GM18526 (cell line): Measurements from ENCODE around the gene GRIK3.

Experiments
- POLR2A ChIP-seq: IDR thresholded peaks from 3 replicates; pipeline ENCODE4 v1.6.1; 2011; ENCODE audit not compliant: insufficient read length; ENCODE audit errors: extremely low read depth

The GRIK3 gene

DNA sequence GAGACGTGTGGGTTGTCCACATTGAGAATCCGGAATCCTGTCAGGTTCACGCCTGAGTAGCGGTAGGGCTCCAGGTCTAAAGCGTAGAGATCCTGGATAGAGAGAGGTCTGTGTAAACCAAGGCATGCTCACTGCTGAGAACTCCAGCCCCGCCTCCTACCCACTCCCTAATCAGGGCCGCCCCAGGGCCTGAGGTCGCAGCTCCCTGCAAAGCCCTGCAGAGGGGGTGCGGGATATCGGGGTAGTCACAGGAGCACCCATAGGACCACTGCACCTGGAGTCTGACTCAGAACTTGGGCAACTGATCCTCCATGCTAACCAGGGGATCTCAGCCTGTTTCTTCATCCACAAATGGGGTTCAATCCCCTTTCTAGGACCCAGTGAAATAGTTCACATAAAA is 174.4 kb downstream of the GRIK3 start:
- TF ChIP-seq POLR2A: no peak

DNA sequence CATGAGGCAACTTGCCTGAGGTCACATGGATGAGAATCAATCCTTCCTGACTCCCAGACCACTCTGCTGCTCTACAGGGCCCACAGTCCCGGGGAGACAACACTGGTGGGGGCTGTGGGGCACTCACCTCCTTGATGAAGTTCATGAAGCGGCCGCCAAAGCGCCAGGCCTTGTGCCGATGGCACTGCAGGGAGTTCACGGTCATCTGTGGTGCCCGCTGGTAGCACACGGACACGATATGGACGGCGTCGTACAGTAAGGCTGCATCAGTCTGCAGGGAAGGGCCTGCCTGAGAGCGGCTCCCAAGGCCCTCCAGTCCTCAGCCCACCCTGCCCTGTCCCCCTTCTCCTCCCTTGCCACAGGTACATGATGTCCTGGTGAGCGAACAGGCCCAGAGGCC is 175.3 kb downstream of the GRIK3 start:
- TF ChIP-seq POLR2A: no peak

DNA sequence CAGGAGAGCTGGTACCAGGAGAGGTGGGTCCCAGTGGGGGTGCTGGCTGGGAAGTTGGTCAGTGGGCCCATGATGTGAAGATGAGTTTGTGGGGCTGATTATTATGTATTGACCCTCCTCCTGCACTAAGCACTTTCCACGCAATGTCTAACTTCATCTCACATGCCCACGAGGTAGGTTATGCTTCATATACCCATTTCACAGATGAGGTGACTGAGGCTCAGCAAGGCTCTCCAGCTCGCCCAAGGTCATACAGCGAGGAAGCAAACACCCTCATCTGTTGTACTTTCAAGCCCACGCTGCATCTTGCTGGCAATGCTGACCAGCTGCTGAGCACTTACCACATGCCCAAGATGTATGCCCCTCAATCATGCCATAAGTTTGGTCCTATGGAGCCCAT is 175.8 kb downstream of the GRIK3 start:
- no peak for TF ChIP-seq POLR2A

DNA sequence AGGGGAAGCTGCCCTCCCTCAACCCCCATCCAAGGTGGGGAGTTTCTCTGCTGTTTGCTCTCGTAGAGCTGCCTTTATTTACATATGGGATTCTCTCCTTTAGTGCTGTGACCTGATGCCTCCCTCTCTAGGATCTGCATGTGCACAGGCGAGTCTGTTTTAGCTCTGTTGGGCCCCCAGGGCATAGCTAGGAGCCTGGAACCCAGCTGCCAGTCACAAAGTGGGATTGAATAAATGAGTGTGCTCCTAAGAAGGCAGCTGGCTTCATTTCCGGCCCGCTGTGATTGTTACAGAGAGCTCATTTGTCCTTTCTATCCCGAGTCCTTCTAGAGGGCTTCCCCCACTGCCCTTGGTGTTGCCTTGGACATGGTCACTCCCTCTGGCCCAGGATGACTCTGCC is 176.6 kb downstream of the GRIK3 start:
- no peak for TF ChIP-seq POLR2A

DNA sequence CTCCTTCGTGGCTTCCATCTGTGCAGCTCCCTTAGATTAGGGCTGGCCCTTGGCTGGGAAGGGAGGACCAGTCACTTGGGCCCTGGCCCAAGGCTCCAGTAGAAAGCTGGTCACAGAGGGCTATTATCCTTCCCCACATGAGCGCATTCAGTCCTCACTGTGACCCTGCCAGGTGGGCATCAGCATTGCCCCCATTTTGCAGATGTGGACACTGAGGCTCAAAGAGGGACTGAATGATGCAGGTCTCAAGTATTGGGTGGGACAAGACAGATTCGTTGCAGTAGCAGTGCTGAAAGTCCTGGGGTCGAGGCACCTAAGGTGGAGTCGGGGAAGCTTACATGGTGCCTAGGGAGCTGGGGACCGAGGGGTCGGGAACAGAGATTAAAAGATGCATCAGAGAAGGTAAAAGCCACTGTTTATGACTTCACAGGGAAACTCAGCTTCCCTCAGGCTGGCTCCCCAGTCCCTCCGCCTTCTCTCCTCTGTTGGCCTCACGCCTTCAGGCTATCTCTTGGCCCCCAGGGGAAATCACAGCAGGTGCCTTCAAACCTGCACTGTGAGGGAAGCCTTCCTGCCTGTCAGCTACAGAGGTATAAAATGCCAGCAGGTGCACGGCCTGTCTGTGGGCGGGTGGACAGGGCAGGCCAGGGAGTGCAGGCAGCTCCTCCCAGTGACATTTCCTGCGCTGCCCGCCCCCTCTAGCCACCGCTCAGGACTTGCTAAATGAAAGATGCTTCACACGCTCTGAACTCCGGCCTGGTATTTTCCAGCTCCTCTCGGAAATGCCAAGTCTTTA is 178.4 kb downstream of the GRIK3 start:
- no peak for TF ChIP-seq POLR2A

DNA sequence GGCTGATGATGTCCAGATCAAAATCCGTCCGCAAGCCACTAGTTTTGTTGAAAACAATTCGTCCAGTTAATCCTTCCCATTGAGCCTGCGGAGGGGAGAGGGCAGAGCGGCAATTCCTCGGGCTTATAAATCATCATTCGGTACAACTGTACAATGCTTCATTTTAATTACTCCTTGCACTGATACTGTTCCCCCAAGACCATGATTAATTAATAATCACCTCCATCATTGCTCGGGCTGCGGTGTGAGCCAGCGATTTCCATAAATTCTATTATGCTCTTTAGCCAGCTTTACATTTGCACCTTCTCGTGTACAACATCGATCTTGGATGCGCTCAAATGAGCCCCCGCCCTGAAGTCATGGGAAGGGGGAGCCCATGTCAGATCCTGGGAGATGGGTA is 180.7 kb downstream of the GRIK3 start:
- no peak for TF ChIP-seq POLR2A

DNA sequence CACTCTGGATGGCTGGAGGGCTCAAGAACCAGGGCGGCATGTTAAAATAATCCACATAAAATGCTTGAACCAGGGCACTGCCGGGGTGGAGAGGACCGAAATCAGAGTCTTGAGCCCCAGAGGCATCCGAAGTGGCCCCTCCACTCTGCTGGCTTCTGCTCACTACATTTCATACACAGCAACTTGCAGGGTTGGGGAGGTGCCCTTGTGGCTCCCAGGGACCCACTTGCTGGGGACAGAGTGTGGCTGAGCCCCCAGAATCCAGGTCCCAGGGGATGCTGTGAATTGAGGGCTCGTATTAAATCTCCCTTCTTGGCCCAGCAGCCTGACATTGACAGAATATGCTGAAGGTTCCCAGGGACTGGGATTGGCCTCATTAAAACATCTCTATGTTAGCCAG is 181.7 kb downstream of the GRIK3 start:
- TF ChIP-seq POLR2A: no peak

DNA sequence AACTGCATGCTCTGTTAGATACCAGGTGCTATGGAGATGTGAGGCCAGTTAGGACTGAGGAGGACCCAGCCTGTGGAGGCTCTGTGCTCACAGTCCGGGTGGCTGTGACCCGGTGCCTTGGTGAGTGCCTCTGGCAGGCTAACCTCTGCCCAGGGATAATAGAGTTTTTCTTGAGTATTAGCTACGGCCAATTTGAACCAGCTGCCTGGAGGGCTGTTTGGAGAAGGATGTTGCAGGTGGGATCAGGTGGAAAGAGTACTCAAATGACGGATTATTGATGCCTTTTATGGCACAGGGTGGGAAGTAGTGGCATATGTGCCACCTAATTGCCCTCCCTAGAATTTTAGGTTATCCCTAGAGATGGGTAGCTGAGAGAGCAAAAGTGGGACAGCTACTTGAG is 182.7 kb downstream of the GRIK3 start:
- TF ChIP-seq POLR2A: no peak

DNA sequence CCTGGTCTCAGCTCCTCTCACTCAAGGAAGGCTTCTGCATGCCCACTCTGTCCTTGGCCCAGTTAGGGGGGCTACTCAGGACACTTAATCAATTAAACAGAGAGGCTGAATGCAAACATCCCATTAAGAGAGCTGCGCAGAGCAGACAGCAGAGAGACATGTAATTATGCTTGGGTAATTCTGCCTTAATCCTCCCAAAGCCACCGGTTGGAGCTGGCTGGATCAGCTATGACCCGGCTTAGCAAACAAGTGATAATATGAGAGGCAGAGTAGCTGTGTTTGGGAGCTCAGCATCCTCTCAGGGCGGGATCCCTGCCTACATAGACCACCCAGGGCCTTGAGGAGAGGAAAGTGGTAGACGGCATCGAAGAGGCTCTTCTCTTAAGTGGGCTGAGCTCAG is 183.2 kb downstream of the GRIK3 start:
- TF ChIP-seq POLR2A: no peak

DNA sequence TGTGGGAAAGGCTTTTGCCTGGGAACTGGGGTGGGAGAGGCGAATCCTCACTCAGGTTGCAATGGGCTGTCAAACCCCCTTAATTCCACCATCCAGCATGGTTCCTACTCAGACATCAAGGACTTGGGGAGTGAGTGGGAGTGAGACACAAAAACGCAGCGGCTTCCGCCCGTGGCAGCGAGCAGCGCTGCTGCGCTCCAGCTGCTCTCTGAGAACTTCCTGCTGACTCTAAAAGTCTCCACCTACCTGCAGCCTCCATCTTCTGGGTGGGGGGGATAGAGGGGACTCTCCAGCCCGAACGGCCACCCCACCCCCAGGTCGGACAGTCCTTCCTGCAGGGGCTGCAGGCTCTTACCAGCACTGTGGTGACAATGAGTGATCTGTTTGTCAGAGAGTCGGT is 184.4 kb downstream of the GRIK3 start:
- no peak for TF ChIP-seq POLR2A

DNA sequence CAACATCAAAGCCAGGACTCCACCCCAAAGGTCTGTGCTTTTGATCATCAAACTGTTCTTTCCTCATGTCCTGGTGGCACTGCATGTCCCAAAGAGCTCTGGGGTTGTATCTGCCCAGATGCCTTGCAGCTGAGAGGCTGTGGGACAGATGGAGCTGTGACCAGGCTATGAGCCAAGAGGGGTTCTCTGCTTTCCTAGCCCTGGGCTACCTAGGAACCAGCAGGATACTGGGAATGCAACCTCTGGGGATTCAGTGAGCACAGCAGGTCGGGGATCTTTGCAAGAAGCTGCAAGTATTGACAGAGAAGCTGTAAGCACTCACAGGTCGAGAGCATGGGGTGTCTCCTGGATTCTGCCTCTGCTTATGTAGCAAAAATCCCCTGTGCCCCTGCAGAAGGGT is 186.6 kb downstream of the GRIK3 start:
- no peak for TF ChIP-seq POLR2A

DNA sequence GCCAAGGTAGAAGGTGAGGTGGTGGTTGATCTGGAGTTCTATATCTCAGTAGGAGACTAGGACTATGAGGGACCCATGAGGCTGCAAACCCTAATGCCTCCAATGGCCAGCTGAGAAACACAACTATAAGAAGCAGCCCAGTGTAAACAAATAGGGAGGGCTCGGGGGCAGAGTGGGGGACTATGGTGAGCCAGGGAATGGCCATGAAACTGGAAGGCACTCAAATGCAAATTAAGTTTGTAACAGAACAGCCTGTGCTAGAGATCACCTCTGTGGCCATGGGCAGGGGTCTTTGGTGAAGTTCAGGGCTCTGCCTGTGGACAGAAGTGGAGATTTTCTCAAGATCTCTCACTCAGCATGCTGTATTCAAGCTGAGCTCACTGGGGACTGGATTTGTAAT is 187.1 kb downstream of the GRIK3 start:
- TF ChIP-seq POLR2A: no peak

DNA sequence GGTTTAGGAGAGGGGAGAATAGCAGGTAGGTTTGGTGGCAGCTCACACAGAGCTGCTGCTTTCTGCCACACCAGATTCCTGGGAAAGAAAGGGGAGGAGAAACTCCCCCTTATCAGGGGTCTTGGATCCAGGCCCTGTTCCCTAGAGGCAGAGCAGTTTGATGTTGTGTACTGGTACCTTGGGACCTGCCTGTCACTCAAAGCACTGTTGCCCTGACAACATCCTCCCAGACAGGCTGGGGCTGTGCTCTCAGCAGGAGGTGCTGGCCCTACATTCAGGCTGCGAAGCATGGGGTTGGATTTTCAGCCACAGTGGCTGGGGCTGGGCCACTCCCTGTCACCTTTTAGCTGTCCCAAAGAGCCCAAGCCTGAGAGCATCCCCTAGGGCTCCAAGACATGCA is 188.0 kb downstream of the GRIK3 start:
- no peak for TF ChIP-seq POLR2A

DNA sequence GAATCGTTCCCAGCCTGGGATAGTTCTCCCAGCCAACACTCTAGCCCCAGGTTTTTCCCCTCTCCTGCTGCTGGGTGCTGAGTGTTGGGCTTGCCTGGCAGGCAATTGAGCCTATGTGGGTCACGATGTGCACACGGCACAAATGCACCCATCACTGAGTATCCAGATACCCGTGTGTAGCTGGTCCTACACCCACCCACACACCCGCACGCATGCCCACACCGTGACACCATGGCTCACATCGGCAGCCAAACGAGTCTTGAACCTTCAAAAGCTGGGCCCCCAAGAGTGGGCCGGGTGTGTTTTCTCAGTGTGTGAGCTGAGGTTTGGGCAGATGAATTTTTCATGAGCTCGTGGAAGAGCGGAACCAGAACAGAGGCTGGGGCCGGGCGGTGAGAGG is 188.5 kb downstream of the GRIK3 start:
- no peak for TF ChIP-seq POLR2A

DNA sequence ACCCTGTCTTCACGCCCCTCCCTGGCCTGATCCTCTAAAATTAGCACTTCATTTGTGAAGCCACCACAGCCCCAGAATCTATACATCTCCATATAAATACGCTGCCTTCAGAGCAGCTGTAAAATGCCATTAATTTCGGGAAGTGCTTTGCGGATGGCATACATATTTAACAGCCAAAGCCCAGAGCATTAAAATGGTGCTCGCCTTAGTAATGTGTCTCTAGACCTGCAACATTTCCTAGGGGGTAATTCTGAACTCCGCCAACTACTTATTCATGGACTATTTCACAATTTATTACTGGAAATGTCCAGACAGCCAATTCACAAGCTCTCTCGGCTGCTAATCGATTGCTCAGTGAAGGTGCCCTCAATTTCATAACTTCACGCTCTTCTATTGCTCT is 189.4 kb downstream of the GRIK3 start:
- TF ChIP-seq POLR2A: no peak

DNA sequence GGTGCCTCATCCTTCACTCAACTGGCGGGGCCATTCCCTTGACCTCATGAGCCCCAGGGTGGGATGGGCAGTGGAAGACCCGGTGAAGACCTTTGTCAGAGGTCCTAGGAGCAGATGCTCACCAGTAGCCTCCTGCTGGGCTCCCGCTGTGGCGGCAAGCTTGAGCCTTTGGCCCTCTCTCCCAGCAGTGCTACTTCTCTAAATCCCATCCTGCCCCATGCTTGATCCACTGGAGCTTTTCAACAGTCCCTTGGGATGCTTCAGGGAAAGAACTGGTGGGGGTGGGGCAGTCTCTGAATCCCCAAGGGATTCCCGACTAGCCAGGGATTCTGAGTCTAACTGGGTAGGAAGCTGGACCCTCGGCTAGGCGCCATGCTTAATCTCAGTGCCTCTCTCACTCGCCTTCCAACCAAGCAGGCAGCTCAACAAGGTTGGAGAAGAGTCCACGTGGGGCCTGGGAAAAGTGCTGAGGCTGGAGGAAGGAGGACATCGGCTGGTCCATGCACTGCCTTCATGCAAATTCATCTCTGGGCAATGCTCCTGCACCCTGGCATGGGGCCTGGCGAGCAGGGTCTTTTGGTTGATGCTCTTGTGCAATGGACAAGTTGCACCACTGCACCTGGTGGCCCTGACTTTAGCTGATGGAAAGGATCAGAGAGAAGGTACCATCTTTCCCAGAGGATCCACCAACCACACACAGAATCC is 190.3 kb downstream of the GRIK3 start:
- no peak for TF ChIP-seq POLR2A

DNA sequence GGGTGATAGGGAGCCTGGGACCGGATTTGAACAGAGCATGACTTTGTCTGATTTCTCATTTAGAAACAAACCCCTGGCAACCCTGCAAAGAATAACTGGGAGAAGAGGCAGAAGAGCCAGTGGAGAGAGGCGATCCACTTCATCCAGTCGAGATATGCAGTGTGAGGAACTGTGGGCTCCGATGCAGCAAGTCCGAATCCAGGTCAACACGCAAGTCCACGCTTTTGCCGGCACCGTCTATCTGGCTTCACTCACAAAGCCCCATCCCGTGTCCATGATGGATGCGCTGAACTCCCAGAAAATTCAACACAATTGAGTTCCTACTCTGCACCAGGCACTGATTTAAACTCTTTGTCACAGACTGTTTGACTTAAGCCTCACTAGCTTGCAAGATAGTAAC is 191.3 kb downstream of the GRIK3 start:
- TF ChIP-seq POLR2A: no peak
